Measurements from ENCODE around the gene CMIP. TPM values are rescaled to one million over a fixed set of nuclear protein-coding genes. Genes with fewer than 3 reads are reported as not detected.
A peak's percentile ranks its signal among the peaks of the same experiment; 100 is the strongest.

Gene CMIP
- total RNA-seq, 4 donors from 2014 or later = 63.9 to 89.9 (median 70.0) TPM

DNA sequence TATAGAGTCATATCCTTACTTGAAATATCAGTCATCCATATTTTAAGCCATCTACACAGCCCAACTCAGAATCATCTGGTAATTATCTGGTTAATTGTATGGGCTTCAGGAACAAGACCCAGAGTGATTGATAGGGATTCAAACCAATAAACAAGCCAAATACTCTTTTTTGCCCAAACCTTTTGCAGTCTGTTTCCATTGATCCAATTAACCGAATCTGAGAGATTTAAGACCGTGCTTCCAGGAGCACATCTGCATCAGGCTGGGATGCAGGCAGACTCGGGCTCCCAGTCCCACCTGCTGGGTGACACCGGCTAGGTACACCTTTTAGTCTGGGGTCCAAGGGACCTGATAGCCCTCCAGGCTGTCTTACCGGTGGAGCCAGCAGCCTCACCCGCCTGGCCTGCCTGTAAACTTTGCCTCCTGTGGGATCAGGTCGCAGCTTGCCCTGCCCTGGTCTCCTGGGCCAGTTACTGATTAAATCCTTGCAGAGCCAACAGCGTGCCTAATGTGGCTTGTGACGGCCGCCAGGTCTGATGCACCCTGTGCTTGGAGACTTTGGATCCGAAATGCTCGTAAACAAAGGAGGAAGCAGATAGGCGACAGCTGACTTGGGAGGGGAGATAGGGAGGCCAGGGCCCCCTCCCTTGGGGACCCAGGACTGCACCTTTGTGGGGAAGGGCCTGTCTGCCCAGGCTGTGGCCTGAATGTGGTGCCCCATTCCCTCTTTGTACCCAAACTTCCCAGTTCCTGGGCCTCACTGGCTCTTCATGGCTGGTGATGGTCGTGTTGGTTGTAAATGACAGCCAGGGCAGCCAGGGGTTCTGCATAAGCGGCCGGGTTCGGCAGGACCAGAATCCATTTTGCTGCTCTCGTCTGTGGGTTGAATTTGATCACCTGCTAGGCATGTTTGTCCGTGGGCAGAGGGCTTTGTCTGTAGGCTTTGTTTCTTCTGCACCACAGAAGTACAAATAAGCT lies 3.8 kb downstream of the CMIP start:
- Histone ChIP-seq H3K9me3 (no peaks in the 10 kb centered on the region), H3K4me3 (peak overlapping the region; percentile 95), H3K36me3 (no peaks in the 10 kb centered on the region), H3K27me3 (no peaks in the 10 kb centered on the region), H3K27ac (peak overlapping the region; percentile 95), H3K4me1 (peaks cover 70% of the 10 kb centered on the region)
- TF ChIP-seq POLR2AphosphoS5 (IDR thresholded peaks at IDR 0.05) = no peak
- TF ChIP-seq, protein P1, sequence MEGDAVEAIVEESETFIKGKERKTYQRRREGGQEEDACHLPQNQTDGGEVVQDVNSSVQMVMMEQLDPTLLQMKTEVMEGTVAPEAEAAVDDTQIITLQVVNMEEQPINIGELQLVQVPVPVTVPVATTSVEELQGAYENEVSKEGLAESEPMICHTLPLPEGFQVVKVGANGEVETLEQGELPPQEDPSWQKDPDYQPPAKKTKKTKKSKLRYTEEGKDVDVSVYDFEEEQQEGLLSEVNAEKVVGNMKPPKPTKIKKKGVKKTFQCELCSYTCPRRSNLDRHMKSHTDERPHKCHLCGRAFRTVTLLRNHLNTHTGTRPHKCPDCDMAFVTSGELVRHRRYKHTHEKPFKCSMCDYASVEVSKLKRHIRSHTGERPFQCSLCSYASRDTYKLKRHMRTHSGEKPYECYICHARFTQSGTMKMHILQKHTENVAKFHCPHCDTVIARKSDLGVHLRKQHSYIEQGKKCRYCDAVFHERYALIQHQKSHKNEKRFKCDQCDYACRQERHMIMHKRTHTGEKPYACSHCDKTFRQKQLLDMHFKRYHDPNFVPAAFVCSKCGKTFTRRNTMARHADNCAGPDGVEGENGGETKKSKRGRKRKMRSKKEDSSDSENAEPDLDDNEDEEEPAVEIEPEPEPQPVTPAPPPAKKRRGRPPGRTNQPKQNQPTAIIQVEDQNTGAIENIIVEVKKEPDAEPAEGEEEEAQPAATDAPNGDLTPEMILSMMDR (IDR thresholded peaks at IDR 0.05) = no peak
- no peak for TF ChIP-seq EP300 (IDR thresholded peaks at IDR 0.05)
- TF ChIP-seq POLR2A (IDR thresholded peaks at IDR 0.05) = no peak
- DNase-seq (ENCODE audit: low spot score in 2 of 2) = no peak
- 49% methylated on average over 19 of the region's 19 CpGs for WGBS

DNA sequence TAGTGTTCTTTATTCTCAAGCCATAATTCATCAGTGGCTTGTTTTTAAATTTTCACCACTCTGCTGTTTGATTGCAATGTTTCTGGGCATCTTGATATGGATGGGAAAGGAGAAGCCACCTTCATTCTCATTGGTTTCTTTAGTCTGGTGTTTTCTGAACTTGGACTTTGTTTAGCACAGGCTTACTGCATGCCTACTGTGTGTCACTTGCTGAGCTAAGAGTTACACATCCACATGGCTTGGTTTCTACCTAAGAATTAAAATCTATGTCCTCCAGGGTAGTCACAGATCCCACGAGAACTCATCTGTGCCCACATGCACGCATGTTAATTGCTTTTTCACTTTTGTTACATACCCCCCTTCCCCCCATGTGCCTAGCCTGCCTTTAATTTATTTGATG lies 4.6 kb downstream of the CMIP start:
- Histone ChIP-seq H3K36me3 (no peaks in the 10 kb centered on the region), H3K4me3 (no peak overlapping the region), H3K9me3 (no peaks in the 10 kb centered on the region), H3K27ac (no peak overlapping the region), H3K4me1 (peaks cover 70% of the 10 kb centered on the region), H3K27me3 (no peaks in the 10 kb centered on the region)
- TF ChIP-seq POLR2A (IDR thresholded peaks at IDR 0.05) (no peak), EP300 (IDR thresholded peaks at IDR 0.05) (no peak), POLR2AphosphoS5 (IDR thresholded peaks at IDR 0.05) (no peak)
- TF ChIP-seq, protein P1 (IDR thresholded peaks at IDR 0.05) = no peak
- WGBS = 80% methylated on average over 2 of the region's 2 CpGs
- no peak for DNase-seq (ENCODE audit: low spot score in 2 of 2)

DNA sequence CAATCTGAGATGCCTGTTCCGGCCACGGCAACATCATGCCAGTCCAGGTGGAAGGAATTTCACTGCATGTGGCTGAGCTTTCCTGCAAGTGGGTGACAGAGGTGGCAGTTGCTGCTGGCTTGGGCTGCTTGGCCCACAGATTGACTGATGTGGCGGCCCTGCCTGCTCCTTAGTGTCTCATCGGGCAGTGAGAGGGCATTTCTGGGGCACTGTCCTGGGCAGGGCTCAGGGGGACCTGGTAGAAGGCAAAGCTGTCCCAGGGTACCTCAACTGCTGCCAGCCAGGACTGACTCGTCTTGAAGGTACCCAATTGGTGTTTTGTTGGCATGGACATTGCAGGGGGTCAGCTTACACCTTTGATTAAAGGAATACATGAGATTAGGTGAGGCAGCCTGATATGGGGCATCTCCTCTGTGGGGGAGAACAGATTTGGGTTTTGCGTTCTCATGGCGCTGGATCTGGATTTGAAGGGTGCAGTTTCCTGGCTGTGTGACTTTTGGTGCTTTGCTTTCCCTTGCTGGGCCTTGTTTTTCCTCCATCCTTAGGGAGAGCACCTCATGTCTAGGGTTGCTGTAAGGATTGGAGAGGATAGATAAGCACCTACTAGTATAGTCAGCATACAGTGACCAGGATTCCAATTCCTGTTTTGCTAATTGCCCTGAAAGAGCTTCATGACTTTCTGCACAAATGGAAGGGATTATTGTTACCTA lies 5.4 kb downstream of the CMIP start:
- no peak for TF ChIP-seq POLR2A (IDR thresholded peaks at IDR 0.05)
- TF ChIP-seq EP300 (IDR thresholded peaks at IDR 0.05) = no peak
- TF ChIP-seq, protein P1 (IDR thresholded peaks at IDR 0.05) = no peak
- TF ChIP-seq POLR2AphosphoS5 (IDR thresholded peaks at IDR 0.05) = no peak
- Histone ChIP-seq H3K4me1 (peaks cover 70% of the 10 kb centered on the region), H3K27ac (no peak overlapping the region)

DNA sequence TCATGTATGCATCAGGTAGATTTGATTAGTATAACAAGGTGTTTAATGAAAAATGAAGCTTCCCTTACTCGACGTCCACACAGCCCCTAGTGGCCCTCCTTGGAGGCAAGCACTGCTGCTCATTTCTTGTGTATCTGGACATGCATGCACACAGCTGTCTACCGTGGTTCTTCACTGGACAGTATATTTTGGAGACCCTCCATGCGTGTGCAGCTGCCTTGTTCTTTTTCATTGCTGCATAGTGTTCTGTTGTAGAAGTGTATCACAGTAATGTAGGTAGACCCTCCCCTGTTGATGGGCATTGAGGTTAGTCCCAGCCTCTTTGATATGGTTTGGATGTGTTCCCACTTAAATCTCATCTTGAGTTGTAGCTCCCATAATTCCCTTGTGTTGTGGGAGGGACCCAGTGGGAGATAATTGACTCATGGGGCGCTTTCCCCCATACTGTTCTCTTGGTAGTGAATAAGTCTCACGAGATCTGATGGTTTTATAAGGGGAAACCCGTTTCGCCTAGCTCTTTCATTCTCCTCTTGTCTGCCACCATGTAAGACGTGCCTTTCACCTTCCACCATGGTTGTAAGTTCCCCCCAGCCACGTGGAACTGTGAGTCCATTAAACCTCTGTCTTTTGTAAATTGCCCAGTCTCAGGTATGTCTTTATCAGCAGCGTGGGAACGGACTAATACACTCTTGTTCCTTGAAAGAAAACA lies 6.3 kb downstream of the CMIP start:
- Histone ChIP-seq H3K27ac (no peak overlapping the region), H3K4me1 (peaks cover 69% of the 10 kb centered on the region)

More for the DNA sequence above, 5.4 kb downstream of the CMIP start:
- Histone ChIP-seq H3K36me3 (no peaks in the 10 kb centered on the region), H3K27me3 (no peaks in the 10 kb centered on the region), H3K4me3 (no peak overlapping the region), H3K9me3 (no peaks in the 10 kb centered on the region)
- 97% methylated on average over 5 of the region's 7 CpGs for WGBS
- no peak for DNase-seq (ENCODE audit: low spot score in 2 of 2)

More for the DNA sequence above, 6.3 kb downstream of the CMIP start:
- 88% methylated on average over 12 of the region's 12 CpGs for WGBS
- no peak for TF ChIP-seq POLR2A (IDR thresholded peaks at IDR 0.05)
- no peak for TF ChIP-seq POLR2AphosphoS5 (IDR thresholded peaks at IDR 0.05)
- no peak for TF ChIP-seq EP300 (IDR thresholded peaks at IDR 0.05)
- TF ChIP-seq, protein P1 (IDR thresholded peaks at IDR 0.05) = no peak
- Histone ChIP-seq H3K4me3 (no peak overlapping the region), H3K27me3 (no peaks in the 10 kb centered on the region), H3K36me3 (no peaks in the 10 kb centered on the region), H3K9me3 (no peaks in the 10 kb centered on the region)
- no peak for DNase-seq (ENCODE audit: low spot score in 2 of 2)
